GM21528 (cell line): Measurements from ENCODE around the gene APCDD1.

Source experiments
- ATAC-seq: cut with Tn5 transposase; IDR thresholded peaks from one replicate; pipeline ENCODE4 v1.9.1; 2021; ENCODE audit warnings: mild to moderate bottlenecking, moderate library complexity; ENCODE audit not compliant: unreplicated experiment, low FRiP score

Gene APCDD1

GRCh38 chr18:10453806-10454680, at the start of gene APCDD1:
APCDD1 (plus strand) TSS chr18:10454635; CDS start chr18:10454982, 347 bp downstream.
- no peak for ATAC-seq

GRCh38 chr18:10405014-10405493, 49.4 kb upstream of the APCDD1 start:
- ATAC-seq = no peak

DNA sequence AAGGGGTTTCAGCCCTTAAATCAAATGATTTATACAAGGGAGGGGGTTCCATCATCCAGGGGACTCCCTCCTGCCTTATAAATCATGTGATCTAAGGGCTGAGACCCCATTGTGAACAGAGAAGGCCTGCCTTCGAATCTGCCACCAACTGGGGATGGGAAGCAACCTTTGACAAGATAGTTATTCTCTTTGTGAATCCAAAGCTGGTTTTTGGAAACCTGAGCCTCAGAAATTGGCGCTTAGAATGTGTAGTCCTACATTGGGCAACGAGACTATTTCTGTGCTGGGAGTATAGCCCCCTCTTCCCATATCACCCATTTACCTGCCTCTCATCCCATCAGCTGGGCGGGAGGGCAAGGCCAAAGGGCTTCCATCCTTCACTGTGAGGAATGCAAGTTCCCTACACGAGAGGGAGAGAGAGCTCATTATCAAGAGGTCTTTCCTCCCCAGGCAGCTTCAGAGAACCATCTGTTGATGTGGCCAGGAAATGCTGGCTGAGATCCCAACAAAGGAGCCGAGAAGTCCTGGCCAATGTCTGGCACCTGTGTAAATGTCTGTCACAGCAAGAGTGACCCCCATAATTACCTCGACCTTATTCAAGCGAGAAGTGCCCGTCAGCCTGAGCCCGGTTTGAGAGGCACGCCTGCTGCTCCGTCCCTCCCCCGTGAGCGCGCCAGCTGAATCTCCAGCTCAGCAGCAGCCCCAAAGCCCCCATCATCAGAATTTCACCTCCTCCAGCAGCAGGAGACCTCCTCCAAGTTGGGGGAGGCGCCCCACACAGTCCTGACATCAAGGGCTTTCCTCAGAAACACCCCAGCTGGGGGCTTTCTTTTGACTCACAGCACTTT, 48.4 kb upstream of the APCDD1 start:
- ATAC-seq = no peak

GRCh38 chr18:10408131-10408530, 46.3 kb upstream of the APCDD1 start:
- no peak for ATAC-seq

DNA sequence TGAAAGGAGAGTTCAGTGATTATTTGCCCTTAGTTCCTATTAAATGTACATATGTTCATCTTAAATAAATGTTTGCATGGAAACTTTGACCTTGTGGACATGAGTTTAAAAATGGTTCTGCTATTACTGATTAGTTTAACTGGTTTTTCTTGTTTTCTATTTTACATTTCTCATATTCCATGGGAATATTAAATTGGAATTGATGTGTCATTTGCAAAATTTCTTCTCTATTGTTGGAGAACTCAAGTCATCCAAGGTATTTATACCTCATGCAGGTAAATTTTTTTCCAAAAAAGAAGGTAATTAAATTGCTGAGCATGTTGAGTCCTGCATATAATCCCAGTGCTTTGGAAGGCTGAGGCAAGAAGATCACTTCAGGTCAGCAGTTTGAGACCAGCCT, 45.4 kb upstream of the APCDD1 start:
- no peak for ATAC-seq

DNA sequence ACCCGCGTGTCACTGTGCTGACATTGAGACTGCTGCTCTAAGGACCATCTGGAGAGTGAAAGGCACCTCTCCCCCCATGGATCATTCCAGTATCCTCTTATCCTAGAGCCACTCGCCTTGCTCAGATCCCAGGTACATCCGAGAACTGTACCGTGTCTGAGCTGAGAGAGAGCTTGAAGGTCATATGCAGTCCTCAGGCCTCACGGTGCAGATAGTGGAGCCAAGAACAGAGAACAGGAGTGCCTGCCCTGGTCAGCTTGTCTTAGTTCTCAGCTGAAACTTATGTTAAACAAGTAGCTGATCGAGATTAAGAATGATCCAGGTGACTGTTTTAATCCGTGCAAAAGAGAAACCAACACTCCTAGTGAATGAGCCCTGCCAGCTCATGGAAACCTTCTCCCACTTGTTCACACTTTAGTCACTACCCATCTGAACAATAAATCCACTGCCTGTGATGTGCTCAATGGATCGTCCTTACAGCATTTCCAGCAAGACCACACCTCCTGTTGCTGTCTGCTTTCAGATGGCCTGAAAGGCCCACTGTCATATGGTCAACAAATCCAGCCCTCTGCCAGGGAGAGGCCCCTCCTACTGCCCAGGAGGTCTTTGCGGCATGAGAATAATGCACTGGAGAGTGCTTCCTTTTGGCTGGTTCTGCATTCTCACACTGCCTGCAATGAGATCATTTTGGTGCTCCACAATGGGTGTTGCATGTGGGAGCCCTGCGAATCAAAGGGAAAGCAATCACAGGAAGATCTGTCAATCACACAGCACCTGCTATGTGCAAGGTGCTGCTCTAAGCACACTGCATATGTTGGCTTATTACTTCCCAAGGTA, 43.7 kb upstream of the APCDD1 start:
- no peak for ATAC-seq

DNA sequence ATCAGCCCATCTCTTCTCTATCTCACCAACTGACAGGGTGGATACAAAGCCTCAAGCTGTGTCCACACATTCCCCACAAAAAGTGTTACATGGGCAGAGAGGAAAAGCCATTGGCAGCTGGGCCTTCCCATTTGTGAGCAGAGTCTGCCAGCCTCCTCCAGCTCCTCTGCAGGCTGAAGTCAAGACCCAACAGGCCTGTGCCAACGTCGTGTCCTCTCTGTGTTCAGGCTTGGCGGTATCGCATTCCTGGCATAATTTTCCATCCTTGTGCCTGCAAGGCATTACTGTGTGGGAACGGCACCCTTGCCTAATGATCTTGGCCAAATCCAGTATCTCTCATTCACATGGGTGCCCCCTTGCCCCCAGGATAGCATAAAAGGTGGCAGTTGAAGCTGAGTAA, 41.5 kb upstream of the APCDD1 start:
- no peak for ATAC-seq

GRCh38 chr18:10413722-10414121, 40.7 kb upstream of the APCDD1 start:
- no peak for ATAC-seq

GRCh38 chr18:10414293-10414842, 40.1 kb upstream of the APCDD1 start:
- ATAC-seq = no peak

DNA sequence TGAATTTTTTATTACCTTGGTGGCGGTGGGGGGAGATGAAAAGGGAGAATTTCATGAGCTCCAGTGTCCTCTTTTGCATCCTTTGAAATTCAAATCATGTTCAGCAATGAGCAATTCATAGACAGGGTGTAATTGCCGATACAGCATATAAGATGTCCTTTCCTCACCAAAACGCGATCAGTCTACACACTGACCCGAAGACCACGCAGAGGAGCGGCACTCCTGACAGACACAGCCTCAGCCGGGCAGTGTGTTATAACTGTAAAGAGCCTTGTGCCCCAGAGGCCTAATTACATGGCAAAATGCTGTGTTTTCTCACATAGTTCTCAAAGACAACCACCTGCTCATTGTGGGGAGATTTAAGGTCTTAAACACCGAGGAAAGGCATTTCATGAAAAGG, 38.4 kb upstream of the APCDD1 start:
- no peak for ATAC-seq

- no peak for ATAC-seq
Measured at GRCh38 chr18:10417191-10417590, 37.2 kb upstream of the APCDD1 start.

DNA sequence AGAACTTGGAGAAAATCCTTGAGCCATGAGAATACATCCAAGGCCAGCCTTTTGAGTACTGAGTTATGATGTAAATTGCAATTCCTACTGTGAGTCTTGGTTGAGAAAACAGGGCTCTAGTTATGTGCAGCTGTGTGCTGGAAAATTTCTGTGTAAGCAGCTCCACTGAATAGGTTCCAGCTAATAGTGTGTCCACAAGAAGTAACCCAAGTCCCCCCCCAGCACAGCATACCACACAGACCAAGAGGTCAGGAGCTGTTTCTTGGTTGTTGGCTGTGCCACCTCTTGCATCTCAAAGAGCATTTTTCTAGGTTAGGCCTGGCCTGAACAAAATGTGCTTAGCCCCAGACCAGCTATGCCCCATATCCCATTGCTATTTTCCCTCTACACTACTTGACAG, 36.8 kb upstream of the APCDD1 start:
- ATAC-seq = no peak

DNA sequence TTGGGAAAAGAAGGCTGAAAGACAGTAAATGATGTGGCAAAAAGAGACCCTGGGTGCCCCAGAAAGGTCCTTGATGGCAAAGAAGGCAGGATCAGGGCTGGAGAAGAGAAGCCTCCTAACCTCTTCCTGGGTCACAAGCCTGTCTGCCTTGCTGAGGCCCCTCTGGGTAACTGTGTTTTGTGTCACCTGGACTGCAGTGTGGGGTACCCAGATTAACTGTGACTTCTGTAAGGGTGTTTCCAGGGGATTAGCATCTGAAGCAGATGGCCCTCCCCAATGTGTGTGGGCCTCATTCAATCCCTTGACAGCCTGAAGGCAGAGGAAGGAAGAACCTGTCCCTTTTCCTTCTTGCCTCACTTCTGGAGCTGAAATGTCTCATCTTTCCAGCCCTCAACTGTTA, 35.6 kb upstream of the APCDD1 start:
- no peak for ATAC-seq

- ATAC-seq = no peak
Measured at GRCh38 chr18:10419420-10420103, 34.9 kb upstream of the APCDD1 start.

DNA sequence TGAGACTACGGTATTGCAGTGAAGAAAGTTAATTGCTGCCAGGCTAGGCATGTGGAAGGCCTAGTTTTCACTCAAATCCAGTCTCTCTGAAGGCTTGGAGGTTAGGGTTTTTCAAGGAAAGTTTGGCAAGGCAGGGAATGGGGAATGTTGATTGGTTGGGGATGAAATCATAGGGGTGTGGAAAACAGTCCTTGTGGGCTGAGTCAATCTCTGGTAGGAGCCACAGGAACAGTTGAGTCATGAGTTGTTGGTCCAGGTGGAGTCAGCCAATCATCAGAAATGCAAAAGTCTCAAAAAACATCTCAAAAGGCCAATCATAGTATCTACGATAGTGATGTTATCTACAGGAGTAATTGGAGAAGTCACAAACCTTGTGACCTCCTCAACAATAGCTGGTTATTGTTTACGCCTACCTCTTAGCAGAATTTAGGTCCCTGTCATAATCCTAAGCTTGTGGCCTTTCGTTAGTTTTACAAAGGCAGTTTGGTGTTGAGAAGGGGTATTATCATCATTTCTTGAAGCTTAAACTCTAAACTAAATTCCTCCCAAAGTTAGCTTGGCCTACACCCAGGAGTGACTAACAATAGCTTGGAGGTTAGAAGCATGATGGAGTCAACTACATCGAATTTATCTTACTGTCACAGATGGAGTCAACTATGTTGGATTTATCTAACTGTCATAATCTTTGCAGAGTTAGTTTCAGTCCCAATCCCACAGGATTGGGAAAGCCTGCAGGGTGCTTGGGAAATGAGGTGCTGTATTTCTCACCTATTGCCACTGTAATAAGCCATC, 33.7 kb upstream of the APCDD1 start:
- ATAC-seq = no peak

DNA sequence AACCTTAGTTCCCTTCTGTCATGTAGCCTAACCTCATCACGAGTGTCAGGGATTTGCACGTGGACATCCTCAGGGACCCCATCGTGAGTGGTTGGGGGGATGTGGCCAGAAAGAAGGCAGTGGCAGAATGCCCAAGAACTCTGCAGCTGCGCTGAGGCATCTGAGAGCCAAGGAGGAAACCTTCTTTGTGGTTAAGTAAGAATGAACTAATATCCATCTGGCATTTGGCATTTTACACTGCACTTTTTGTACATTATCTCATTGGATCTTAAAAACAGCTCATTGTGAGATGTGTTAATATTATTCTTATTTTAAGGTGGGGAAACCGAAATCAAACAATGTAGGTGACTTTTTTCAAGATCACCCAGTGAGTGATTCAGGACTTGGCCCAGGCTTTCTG, 32.6 kb upstream of the APCDD1 start:
- ATAC-seq = no peak

DNA sequence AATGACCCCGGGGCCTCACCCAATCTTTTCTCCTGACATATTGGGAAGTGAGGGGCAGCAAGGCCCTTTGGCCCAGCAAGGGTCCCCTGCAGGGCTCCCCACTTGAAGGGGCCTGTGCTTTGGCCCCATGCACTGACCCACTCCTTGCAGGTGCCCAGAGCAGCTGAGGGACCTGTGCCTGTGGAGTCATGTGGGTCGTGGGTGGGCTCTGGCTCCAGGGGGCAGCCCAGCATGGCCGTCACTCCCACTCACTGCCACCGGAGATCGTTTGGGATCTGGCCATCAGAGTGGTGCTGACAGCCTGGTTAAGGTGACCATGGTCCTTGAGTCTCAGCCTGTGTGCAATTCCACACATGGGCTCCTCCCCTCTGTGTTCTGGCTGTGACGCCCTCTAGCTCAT, 31.7 kb upstream of the APCDD1 start:
- ATAC-seq = no peak

DNA sequence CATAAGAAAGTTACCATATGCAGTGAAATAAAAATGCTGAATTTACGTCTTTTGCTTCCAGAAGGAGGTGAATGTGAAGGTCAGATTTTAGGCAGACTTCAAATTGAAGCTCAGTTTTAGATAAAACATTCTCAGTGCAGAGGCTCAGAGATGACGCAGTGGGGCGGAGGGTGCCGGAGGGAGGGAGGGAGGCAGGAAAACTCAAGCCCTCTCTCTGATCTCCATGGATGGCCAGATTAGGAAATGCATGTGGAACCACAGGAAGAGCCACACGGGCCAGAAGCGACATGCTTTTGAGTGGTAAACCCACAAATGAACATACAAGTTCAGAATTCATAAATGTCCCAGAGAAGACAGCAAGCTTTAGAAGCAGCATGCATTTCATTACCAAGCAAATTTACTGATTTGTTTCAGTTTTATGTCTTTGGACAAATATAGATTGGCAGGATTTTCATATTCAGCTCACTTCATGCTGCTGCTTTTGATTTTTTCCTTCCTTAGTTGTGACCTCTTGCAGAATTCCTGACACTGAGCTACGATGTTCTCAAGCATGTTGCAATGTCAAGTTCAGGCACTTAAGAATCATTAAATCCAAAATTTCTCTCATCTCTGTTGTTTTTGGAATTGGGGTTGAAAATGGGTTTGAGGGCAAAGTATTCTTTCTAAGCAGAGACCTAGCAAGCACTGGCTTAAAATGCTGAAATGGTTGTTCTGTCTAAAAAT, 29.7 kb upstream of the APCDD1 start:
- no peak for ATAC-seq
